ENCODE data around the gene BFSP2. TPM values are rescaled to one million over a fixed set of nuclear protein-coding genes. Genes with fewer than 3 reads are reported as not detected.
A peak's percentile ranks its signal among the peaks of the same experiment; 100 is the strongest.

BFSP2 gene
- total and polyA plus RNA-seq, 2 experiments from 2014 or later: not detected

DNA sequence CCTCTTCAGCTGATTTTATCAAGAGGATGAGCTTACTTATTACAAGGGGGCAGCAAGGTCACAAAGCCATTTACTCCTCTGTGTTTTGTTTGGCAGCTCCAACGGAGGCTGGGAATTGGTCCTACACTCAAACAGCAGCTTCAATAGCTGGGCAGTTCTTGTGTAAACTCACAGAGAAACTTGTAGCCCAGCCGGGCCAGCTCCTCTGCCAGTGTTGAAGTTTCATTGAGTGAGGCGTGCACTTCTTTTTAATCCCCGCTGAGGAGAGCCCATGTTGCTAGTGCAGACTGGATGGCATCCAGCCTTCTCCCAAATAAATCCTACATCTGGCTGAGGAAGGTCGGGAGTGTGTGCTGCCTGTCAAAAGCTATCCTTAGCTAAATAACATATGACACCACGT is 59.5 kb downstream of the BFSP2 start:
- Histone ChIP-seq H4K20me1 (ENCODE audit: insufficient read depth) (no peaks in the 10 kb centered on the region), H2AFZ (no peak overlapping the region)

DNA sequence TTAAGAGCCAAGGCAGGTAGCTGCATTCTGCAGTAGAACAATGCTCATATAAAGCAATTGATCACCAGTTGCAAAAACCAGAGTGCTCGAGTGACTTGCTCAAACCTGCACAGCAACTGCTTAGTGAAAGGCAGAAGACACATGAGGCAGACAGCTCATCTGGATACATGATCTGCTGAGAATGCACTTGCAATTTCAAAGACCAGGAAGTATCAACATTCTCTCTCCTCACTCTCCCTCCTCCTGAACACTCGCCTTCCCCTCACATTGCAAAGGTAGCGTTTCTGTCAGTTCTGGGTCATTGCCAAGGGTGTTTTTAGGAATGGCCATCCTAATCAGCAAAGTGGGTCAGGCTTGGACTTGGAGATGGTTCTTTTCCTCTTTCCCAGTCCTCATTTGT is 61.0 kb downstream of the BFSP2 start:
- no peak overlapping the region for H3K27ac ChIP-seq
- in situ Hi-C loops (cut with MboI): loop anchor here (25.0 kb wide), 1 partner anchor 351 kb away; the partner anchor contains the start of gene SRPRB
- no peak overlapping the region for H3K4me2 ChIP-seq (ENCODE audit: unreplicated experiment)
- H3K27me3 ChIP-seq (replicated peaks; ENCODE audit: insufficient read depth): no peaks in the 10 kb centered on the region
- no peak for DNase-seq
- no peak overlapping the region for H3K9ac ChIP-seq
- TF ChIP-seq EZH2phosphoT487 (IDR thresholded peaks at IDR 0.05; ENCODE audit: insufficient read depth, low read depth) (no peak), EZH2 (IDR thresholded peaks at IDR 0.05; ENCODE audit: insufficient read depth, poor library complexity, severe bottlenecking) (no peak)
- WGBS, 2 experiments (ENCODE audit: low coverage in 1 of 2, low lambda C conversion rate in 2 of 2, missing lambda C conversion rate in 2 of 2): 48 to 69% methylated on average over 3 of the region's 3 CpGs
- H3K4me1 ChIP-seq (ENCODE audit: insufficient read depth): no peaks in the 10 kb centered on the region
- no peaks in the 10 kb centered on the region for H3K36me3 ChIP-seq (ENCODE audit: low read depth)
- no peaks in the 10 kb centered on the region for H3K9me3 ChIP-seq (ENCODE audit: low read depth)
- no peaks in the 10 kb centered on the region for H3K9me2 ChIP-seq (ENCODE audit: insufficient read depth)
- no peaks in the 10 kb centered on the region for H3K79me2 ChIP-seq (ENCODE audit: insufficient read depth)
- no peaks in the 10 kb centered on the region for H4K20me1 ChIP-seq (ENCODE audit: insufficient read depth)
- no peak overlapping the region for H2AFZ ChIP-seq
- no peaks in the 10 kb centered on the region for H3F3A ChIP-seq (ENCODE audit: insufficient read depth)
- H3K4me3 ChIP-seq: no peak overlapping the region

More for the DNA sequence above, 59.5 kb downstream of the BFSP2 start:
- Histone ChIP-seq H3K27me3 (replicated peaks; ENCODE audit: insufficient read depth) (no peaks in the 10 kb centered on the region; the same call in 1 of the 2 replicates), H3K4me1 (ENCODE audit: insufficient read depth) (no peaks in the 10 kb centered on the region), H3K36me3 (ENCODE audit: low read depth) (no peaks in the 10 kb centered on the region), H3K4me2 (ENCODE audit: unreplicated experiment) (no peak overlapping the region), H3K79me2 (ENCODE audit: insufficient read depth) (no peaks in the 10 kb centered on the region), H3K27ac (no peak overlapping the region), H3K9me2 (ENCODE audit: insufficient read depth) (no peaks in the 10 kb centered on the region), H3F3A (ENCODE audit: insufficient read depth) (no peaks in the 10 kb centered on the region), H3K9me3 (ENCODE audit: low read depth) (no peaks in the 10 kb centered on the region), H3K4me3 (no peak overlapping the region), H3K9ac (no peak overlapping the region)
- peak; percentile 13 for DNase-seq
- in situ Hi-C loops (cut with MboI): loop anchor here (25.0 kb wide), 1 partner anchor 353 kb away; the partner anchor contains the start of gene SRPRB
- 11 to 17% methylated on average over 6 of the region's 6 CpGs for WGBS, 2 experiments (ENCODE audit: low coverage in 1 of 2, low lambda C conversion rate in 2 of 2, missing lambda C conversion rate in 2 of 2)
- TF ChIP-seq EZH2 (IDR thresholded peaks at IDR 0.05; ENCODE audit: insufficient read depth, poor library complexity, severe bottlenecking): no peak
- TF ChIP-seq EZH2phosphoT487 (IDR thresholded peaks at IDR 0.05; ENCODE audit: insufficient read depth, low read depth): no peak

DNA sequence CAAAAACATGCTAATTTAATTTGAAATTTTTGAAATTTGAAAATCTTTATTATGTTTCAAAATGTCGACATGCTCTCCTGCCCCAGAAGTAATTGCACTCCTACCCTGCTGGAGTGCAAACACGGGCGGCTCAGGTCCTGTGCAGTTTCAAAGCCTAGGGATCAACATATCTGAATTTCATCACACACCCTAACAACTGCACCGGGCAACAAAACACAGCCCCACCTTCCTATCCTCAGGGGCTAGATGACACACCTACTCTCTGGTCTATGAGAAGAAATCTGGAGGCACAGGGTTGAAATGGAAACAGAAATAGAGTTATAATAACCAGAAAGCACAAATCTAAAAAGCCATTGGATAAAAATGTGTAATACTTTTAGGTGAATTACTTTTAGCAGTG is 61.4 kb downstream of the BFSP2 start:
- H3K9me2 ChIP-seq (ENCODE audit: insufficient read depth): no peaks in the 10 kb centered on the region
- H3K27ac ChIP-seq: no peak overlapping the region
- no peaks in the 10 kb centered on the region for H3K36me3 ChIP-seq (ENCODE audit: low read depth)
- H3K27me3 ChIP-seq (replicated peaks; ENCODE audit: insufficient read depth): no peaks in the 10 kb centered on the region
- 43 to 47% methylated on average over 4 of the region's 4 CpGs for WGBS, 2 experiments (ENCODE audit: low coverage in 1 of 2, low lambda C conversion rate in 2 of 2, missing lambda C conversion rate in 2 of 2)
- H3K9ac ChIP-seq: no peak overlapping the region
- H3K4me1 ChIP-seq (ENCODE audit: insufficient read depth): no peaks in the 10 kb centered on the region
- in situ Hi-C loops (cut with MboI): loop anchor here (25.0 kb wide), 1 partner anchor 351 kb away; the partner anchor contains the start of gene SRPRB
- no peak overlapping the region for H2AFZ ChIP-seq
- H3K4me3 ChIP-seq: no peak overlapping the region
- H3K79me2 ChIP-seq (ENCODE audit: insufficient read depth): no peaks in the 10 kb centered on the region
- TF ChIP-seq EZH2 (IDR thresholded peaks at IDR 0.05; ENCODE audit: insufficient read depth, poor library complexity, severe bottlenecking) (no peak), EZH2phosphoT487 (IDR thresholded peaks at IDR 0.05; ENCODE audit: insufficient read depth, low read depth) (no peak)
- H3K4me2 ChIP-seq (ENCODE audit: unreplicated experiment): no peak overlapping the region
- no peaks in the 10 kb centered on the region for H3K9me3 ChIP-seq (ENCODE audit: low read depth)
- no peaks in the 10 kb centered on the region for H4K20me1 ChIP-seq (ENCODE audit: insufficient read depth)
- H3F3A ChIP-seq (ENCODE audit: insufficient read depth): no peaks in the 10 kb centered on the region
- DNase-seq: no peak

DNA sequence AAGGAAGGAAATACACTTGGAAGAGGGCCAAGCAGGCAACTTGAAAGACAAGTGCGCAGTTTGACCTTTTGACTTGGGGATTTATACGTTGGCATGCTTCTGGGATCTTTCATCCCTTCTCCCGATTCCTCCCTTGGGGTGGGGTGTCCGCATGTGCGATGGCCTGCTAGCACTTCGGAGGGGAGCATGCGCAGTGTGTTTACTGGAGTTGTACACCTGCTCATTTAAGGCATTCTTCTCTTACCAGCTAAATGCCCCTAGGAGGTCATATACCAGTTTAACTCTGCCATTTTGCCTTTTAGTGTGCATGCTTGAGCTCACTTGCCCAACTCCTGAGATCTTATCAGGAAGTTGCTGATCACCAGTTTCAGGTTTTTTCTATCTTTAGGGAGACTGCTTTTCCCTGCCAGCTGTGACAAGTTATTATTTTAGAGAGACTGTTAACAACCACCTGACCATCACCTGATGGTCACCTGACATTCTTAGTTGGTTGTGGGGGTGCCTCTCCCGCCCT is 63.5 kb downstream of the BFSP2 start:
- Histone ChIP-seq H3K9ac (no peak overlapping the region), H3K79me2 (ENCODE audit: insufficient read depth) (no peaks in the 10 kb centered on the region), H2AFZ (no peak overlapping the region), H3K27me3 (replicated peaks; ENCODE audit: insufficient read depth) (no peaks in the 10 kb centered on the region), H3K4me1 (ENCODE audit: insufficient read depth) (no peaks in the 10 kb centered on the region), H3K9me3 (ENCODE audit: low read depth) (no peaks in the 10 kb centered on the region), H3K4me2 (ENCODE audit: unreplicated experiment) (no peak overlapping the region), H3K27ac (no peak overlapping the region), H3K36me3 (ENCODE audit: low read depth) (no peaks in the 10 kb centered on the region), H4K20me1 (ENCODE audit: insufficient read depth) (no peaks in the 10 kb centered on the region), H3K9me2 (ENCODE audit: insufficient read depth) (no peaks in the 10 kb centered on the region), H3F3A (ENCODE audit: insufficient read depth) (no peaks in the 10 kb centered on the region), H3K4me3 (no peak overlapping the region)
- in situ Hi-C loops (cut with MboI): loop anchor here (25.0 kb wide), 1 partner anchor 349 kb away; the partner anchor contains the start of gene SRPRB
- no peak for DNase-seq
- 86 to 89% methylated on average over 8 of the region's 8 CpGs for WGBS, 2 experiments (ENCODE audit: low coverage in 1 of 2, low lambda C conversion rate in 2 of 2, missing lambda C conversion rate in 2 of 2)
- TF ChIP-seq EZH2 (IDR thresholded peaks at IDR 0.05; ENCODE audit: insufficient read depth, poor library complexity, severe bottlenecking): no peak
- no peak for TF ChIP-seq EZH2phosphoT487 (IDR thresholded peaks at IDR 0.05; ENCODE audit: insufficient read depth, low read depth)

Measured in GM23248 (cell line).